HFFc6 (cell line): ENCODE data around the gene BEND3. TPM values are rescaled to one million over a fixed set of nuclear protein-coding genes. Genes with fewer than 3 reads are reported as not detected.
"Not testable (repeated sequence)": the region's sequence is repeated elsewhere in the genome, so short reads cannot be mapped to it uniquely, and the experiment has no call there.

Experiments used
- DNase-seq: peaks from one replicate; pipeline ENCODE4 v3.0.0-alpha.2; 2018
- H3K27ac Mint-ChIP-seq: 2 replicates; pipeline ENCODE4 v1.8.0; 2020; ENCODE audit warnings: mild to moderate bottlenecking, mixed read lengths
- H3K27me3 Mint-ChIP-seq: 2 replicates; pipeline ENCODE4 v1.8.0; 2021; ENCODE audit warnings: mild to moderate bottlenecking, moderate library complexity, mixed read lengths; ENCODE audit not compliant: insufficient read depth
- H3K36me3 Mint-ChIP-seq: 2 replicates; pipeline ENCODE4 v1.8.0; 2021; ENCODE audit warnings: low read depth, mixed read lengths
- H3K4me1 Mint-ChIP-seq: 2 replicates; pipeline ENCODE4 v1.8.0; 2020; ENCODE audit warnings: low read depth, mixed read lengths
- H3K4me3 Mint-ChIP-seq: 2 replicates; pipeline ENCODE4 v1.8.0; 2020; ENCODE audit warnings: mild to moderate bottlenecking, moderate library complexity, mixed read lengths
- H3K9me3 Mint-ChIP-seq: 2 replicates; pipeline ENCODE4 v1.8.0; 2020; ENCODE audit warnings: mild to moderate bottlenecking, mixed read lengths
- CTCF ChIP-seq: fragments of 200-600 bp; sonication (generic); IDR thresholded peaks from 2 replicates; pipeline ENCODE4 v1.5.0; 2021; ENCODE audit warnings: antibody characterized with exemption, mild to moderate bottlenecking
- total RNA-seq, 6 experiments: library from RNA; stranded (reverse); fragmentation: NEBNext Ultra II Directional; extraction: Animal tissue kit (Norgen Biotek cat#: 25700); gene quantifications; 2 replicates in 1 of 6; 3 replicates in 5 of 6; pipeline ENCODE4 v1.2.3, GENCODE V29; 2021

BEND3 gene
- total RNA-seq, 6 experiments from 2014 or later = 1.9 to 2.3 (median 2.1) TPM

GRCh38 chr6:107152638-107153430, 37.5 kb upstream of the BEND3 start:
- H3K27ac Mint-ChIP-seq = no peak overlapping the region
- no peak for DNase-seq
- no peak for TF ChIP-seq CTCF
- H3K4me3 Mint-ChIP-seq = no peak overlapping the region
- H3K27me3 Mint-ChIP-seq = no peaks in the 10 kb centered on the region; the same call in 1 of the 2 replicates
- no peaks in the 10 kb centered on the region for H3K9me3 Mint-ChIP-seq
- peaks cover 7% of the 10 kb centered on the region; the same call in 1 of the 2 replicates for H3K4me1 Mint-ChIP-seq
- no peaks in the 10 kb centered on the region for H3K36me3 Mint-ChIP-seq

- no peak for DNase-seq
- no peaks in the 10 kb centered on the region for H3K9me3 Mint-ChIP-seq
- H3K27ac Mint-ChIP-seq = no peak overlapping the region
- no peak for TF ChIP-seq CTCF
- no peak overlapping the region for H3K4me3 Mint-ChIP-seq
- H3K27me3 Mint-ChIP-seq = no peaks in the 10 kb centered on the region
- no peaks in the 10 kb centered on the region for H3K36me3 Mint-ChIP-seq
- H3K4me1 Mint-ChIP-seq = no peaks in the 10 kb centered on the region
These were observed 29.4 kb upstream of the BEND3 start for GRCh38 chr6:107144666-107145065.

GRCh38 chr6:107144014-107144413, 28.7 kb upstream of the BEND3 start:
- H3K9me3 Mint-ChIP-seq = no peaks in the 10 kb centered on the region
- DNase-seq = no peak
- H3K36me3 Mint-ChIP-seq = no peaks in the 10 kb centered on the region
- no peak overlapping the region for H3K27ac Mint-ChIP-seq
- no peaks in the 10 kb centered on the region for H3K4me1 Mint-ChIP-seq
- H3K27me3 Mint-ChIP-seq = no peaks in the 10 kb centered on the region
- H3K4me3 Mint-ChIP-seq = no peak overlapping the region
- no peak for TF ChIP-seq CTCF

GRCh38 chr6:107140581-107140980, 25.3 kb upstream of the BEND3 start:
- Mint-ChIP-seq H3K27me3 (no peaks in the 10 kb centered on the region), H3K27ac (no peak overlapping the region), H3K4me1 (no peaks in the 10 kb centered on the region), H3K36me3 (no peaks in the 10 kb centered on the region), H3K9me3 (no peaks in the 10 kb centered on the region), H3K4me3 (no peak overlapping the region)
- no peak for TF ChIP-seq CTCF
- no peak for DNase-seq

- H3K4me1 Mint-ChIP-seq, H3K4me3 Mint-ChIP-seq, H3K27me3 Mint-ChIP-seq, H3K9me3 Mint-ChIP-seq, H3K27ac Mint-ChIP-seq, H3K36me3 Mint-ChIP-seq, DNase-seq: not testable (repeated sequence)
These were observed 21.0 kb upstream of the BEND3 start for GRCh38 chr6:107136324-107136723.

- DNase-seq, H3K27me3 Mint-ChIP-seq, H3K4me1 Mint-ChIP-seq, H3K36me3 Mint-ChIP-seq, H3K9me3 Mint-ChIP-seq, H3K27ac Mint-ChIP-seq, H3K4me3 Mint-ChIP-seq: not testable (repeated sequence)
These were observed 19.8 kb upstream of the BEND3 start for GRCh38 chr6:107135048-107135680.
